ENCODE results near the gene PHGDH.

Gene PHGDH

GRCh38 chr1:119720866-119721440 lies 9.2 kb downstream of the PHGDH start:
- H3K36me3 ChIP-seq, result peaks cover 56% of the 10 kb centered on the region
- no peaks in the 10 kb centered on the region for H3K4me1 ChIP-seq
- DNase-seq, result no peak
- no peaks in the 10 kb centered on the region for H3K9me3 ChIP-seq
- no peak overlapping the region for H3K4me3 ChIP-seq (ENCODE audit: low read depth, low read length)
- no peak for TF ChIP-seq CTCF (IDR thresholded peaks at IDR 0.05; ENCODE audit: low read depth, low read length)
- H3K27me3 ChIP-seq, result no peaks in the 10 kb centered on the region

- Histone ChIP-seq H3K4me1 (no peaks in the 10 kb centered on the region), H3K4me3 (ENCODE audit: low read depth, low read length) (no peak overlapping the region), H3K9me3 (no peaks in the 10 kb centered on the region), H3K27me3 (no peaks in the 10 kb centered on the region), H3K36me3 (peaks cover 65% of the 10 kb centered on the region)
- no peak for DNase-seq
- TF ChIP-seq CTCF (IDR thresholded peaks at IDR 0.05; ENCODE audit: low read depth, low read length), result no peak
Observed at GRCh38 chr1:119721896-119722295, 10.2 kb downstream of the PHGDH start.

GRCh38 chr1:119724611-119725218 lies 13.0 kb downstream of the PHGDH start:
- no peaks in the 10 kb centered on the region for H3K9me3 ChIP-seq
- no peak for DNase-seq
- no peak for TF ChIP-seq CTCF (IDR thresholded peaks at IDR 0.05; ENCODE audit: low read depth, low read length)
- H3K36me3 ChIP-seq, result peaks cover 92% of the 10 kb centered on the region
- H3K4me3 ChIP-seq (ENCODE audit: low read depth, low read length), result no peak overlapping the region
- no peaks in the 10 kb centered on the region for H3K27me3 ChIP-seq
- H3K4me1 ChIP-seq, result no peaks in the 10 kb centered on the region

- no peak overlapping the region for H3K4me3 ChIP-seq (ENCODE audit: low read depth, low read length)
- DNase-seq, result no peak
- TF ChIP-seq CTCF (IDR thresholded peaks at IDR 0.05; ENCODE audit: low read depth, low read length), result no peak
- H3K27me3 ChIP-seq, result no peaks in the 10 kb centered on the region
- H3K4me1 ChIP-seq, result no peaks in the 10 kb centered on the region
- no peaks in the 10 kb centered on the region for H3K9me3 ChIP-seq
- peaks cover 91% of the 10 kb centered on the region for H3K36me3 ChIP-seq
Observed at GRCh38 chr1:119725626-119726025, 13.9 kb downstream of the PHGDH start.

GRCh38 chr1:119727991-119728390 lies 16.3 kb downstream of the PHGDH start:
- no peak for DNase-seq
- Histone ChIP-seq H3K4me1 (no peaks in the 10 kb centered on the region), H3K27me3 (no peaks in the 10 kb centered on the region), H3K9me3 (no peaks in the 10 kb centered on the region), H3K36me3 (peaks cover 80% of the 10 kb centered on the region), H3K4me3 (ENCODE audit: low read depth, low read length) (no peak overlapping the region)
- no peak for TF ChIP-seq CTCF (IDR thresholded peaks at IDR 0.05; ENCODE audit: low read depth, low read length)

GRCh38 chr1:119729044-119729443 lies 17.3 kb downstream of the PHGDH start:
- H3K36me3 ChIP-seq, result peaks cover 74% of the 10 kb centered on the region

More at GRCh38 chr1:119729044-119729443, 17.3 kb downstream of the PHGDH start:
- no peaks in the 10 kb centered on the region for H3K9me3 ChIP-seq
- no peaks in the 10 kb centered on the region for H3K27me3 ChIP-seq
- H3K4me1 ChIP-seq, result no peaks in the 10 kb centered on the region
- H3K4me3 ChIP-seq (ENCODE audit: low read depth, low read length), result no peak overlapping the region
- no peak for TF ChIP-seq CTCF (IDR thresholded peaks at IDR 0.05; ENCODE audit: low read depth, low read length)
- DNase-seq, result no peak

Measured in BE2C (cell line).